Stimulated activated CD4-positive, alpha-beta T cell treated with anti-CD3 and anti-CD28 coated beads, Interleukin-1b, Interleukin-23, amount 100 ng/mL, for 4 hours (primary cell): ENCODE results near the gene DAPL1.
"Not testable (repeated sequence)": the region's sequence is repeated elsewhere in the genome, so short reads cannot be mapped to it uniquely, and the experiment has no call there.

Source experiments
- DNase-seq, 2 donors: peaks; one replicate each; pipeline ENCODE4 v3.0.0-alpha.2; 2020; ENCODE audit warnings: low read depth in 2 of 2

DAPL1 gene

DNA sequence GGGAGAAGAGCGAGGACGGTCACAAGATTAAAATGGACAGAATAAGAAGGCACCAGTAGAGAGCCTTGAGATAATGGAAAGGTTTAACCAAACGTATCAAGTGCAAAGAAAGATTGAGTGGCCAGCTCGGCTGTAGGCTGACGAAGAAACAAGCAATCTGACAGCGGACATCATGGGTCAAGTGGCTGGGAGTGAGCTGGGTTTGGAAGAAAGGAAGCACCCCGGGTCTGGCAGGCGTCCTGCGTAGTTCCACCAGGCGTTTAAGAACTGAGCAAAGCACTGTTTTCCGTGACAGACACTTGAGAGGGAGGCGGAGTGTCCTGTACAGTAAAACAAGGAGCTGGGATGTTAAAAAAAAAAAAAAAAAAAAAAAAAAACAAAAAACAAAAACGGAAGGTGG lies 27.1 kb downstream of the DAPL1 start:
- no peak for DNase-seq

DNA sequence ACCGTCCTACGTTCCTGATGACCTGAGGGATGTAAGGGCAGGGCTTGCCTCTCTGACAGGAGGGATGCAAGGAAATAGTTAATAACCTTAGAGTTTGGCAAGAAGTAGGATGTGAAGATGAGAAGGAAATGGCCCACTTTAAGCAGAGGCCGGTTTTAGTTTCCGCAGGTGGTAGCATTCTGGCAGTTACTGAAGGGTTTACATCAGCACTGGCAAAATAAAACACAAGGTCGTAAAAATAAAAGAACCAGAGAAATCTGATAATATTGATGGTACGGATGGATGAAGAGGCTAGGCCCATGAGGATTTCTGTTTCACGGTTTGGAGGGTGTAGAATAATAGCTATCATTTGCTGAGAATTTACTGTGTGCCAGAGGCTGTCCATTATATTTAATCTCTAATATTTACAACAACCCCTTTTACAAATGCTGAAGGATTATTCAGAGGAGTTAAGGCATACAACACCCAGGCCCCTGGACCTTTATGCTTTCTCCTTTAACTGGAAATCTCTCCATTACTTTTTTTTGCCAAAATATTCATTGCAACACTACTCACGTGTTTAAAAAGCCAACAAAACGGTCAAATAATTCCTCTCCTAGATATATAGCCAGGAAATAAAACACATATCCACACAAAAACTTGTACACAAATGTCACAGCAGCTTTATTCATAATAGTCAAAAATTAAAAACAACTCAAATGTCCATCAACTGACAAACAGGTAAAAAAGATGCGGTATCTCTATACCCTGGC lies 28.5 kb downstream of the DAPL1 start:
- no peak for DNase-seq

DNA sequence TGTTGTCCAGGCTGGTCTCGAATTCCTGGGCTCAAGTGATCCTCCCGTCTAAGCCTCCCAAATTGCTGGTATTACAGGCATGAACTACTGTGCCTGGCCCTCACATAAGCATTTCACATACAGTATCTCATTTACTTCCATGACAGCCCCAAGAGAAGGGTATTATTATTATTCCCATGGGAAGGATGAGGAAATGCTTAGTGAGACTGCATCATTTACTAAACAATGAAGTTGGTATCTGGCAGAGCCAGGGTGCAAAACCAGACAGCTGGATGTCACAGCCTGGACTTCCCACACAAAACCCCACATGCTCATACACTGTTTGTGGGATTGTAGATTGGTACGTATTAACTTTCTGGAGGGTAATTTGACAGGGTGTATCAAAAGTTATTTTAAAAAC lies 29.9 kb downstream of the DAPL1 start:
- DNase-seq, result no peak

DNA sequence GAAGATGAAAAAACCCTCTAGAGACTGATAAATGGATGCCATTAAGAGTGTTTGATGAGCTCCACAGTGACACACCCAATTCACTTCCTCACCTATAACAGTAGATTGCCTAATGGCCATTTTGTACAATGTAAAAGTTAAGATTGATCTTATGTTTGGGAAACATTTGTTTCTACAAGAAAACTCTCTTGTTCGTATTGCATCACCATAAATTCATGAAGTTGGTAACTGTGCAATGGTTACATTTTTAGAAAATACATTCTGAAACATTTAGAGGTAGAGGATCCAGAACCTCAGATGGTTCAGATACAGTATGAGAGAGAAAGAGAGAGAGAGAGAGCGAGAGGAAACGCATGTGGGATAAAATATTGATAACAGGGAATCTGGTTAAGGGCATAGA lies 31.8 kb downstream of the DAPL1 start:
- DNase-seq, result no peak

DNA sequence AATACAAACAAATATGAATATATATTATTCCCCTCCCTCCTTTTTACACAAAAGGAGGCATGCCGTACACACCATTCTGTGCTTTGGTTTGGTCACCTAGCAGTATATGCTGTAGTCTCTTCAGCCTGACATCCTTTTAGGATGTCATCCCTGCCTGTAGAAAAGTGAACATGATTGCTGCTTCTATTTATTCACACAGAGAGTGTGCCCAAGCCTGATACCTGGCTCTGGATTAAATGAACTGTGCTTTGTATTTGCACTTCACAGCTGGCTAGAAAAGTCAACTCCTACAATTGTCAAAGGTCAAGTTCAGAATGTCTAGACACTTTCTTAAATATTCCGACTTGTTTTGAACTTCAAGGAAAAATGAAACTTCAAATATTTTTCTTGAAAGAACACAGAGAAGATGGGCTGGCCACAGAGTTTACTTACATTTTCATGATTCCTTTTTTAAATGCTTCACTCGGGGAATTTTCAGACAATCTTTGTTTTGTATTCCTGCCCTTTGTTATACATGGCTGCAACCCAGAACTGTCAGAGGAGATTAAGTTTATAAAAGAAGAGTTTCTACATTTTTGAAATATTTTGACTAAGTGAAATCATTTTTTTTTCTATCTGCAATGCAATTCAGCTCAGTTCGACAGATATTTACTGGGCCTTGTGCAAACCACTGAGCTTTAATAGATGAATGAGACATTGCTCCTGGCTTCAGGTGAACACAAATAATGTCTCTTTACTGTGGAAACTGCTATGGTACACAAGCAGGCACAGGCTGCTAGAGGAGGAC lies 33.5 kb downstream of the DAPL1 start:
- DNase-seq, result no peak

DNA sequence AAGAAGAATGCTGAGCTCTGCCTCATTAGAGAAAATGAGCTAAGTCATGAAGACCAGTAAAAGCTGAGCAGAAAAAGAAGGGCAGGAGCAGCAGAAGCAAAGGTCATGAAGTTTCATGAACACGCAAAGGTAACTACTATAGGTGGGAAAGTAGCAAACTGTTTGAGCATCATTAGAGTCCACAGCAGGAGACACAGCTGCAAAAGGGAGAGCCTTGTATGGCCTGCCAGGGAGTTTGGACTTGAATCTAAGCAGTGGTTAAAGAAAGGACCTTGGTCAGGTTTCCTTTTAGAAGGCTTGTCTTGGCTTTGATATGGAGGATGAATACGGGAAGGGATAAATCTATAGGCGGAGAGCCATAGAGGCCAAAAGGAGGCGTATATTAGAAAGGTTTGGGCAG lies 34.0 kb downstream of the DAPL1 start:
- DNase-seq, result no peak

DNA sequence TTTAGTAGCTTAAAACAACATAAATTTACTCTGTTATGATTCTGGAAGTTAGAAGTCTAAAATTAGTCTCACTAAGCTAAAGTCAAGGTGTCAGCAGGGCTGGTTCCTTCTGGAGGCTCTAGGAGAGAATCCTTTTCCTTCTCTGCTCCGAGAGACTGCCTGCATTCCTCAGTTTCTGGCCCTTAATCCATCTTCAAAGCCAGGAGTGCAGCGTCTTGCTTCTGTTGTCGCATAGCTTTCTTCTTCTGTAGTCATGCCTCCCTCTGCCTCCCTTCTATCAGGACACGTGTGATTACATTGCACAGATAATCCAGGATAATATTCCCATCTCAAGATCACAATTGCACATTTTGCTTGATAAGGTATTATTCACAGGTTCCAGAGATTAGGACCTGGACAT lies 35.1 kb downstream of the DAPL1 start:
- no peak for DNase-seq

DNA sequence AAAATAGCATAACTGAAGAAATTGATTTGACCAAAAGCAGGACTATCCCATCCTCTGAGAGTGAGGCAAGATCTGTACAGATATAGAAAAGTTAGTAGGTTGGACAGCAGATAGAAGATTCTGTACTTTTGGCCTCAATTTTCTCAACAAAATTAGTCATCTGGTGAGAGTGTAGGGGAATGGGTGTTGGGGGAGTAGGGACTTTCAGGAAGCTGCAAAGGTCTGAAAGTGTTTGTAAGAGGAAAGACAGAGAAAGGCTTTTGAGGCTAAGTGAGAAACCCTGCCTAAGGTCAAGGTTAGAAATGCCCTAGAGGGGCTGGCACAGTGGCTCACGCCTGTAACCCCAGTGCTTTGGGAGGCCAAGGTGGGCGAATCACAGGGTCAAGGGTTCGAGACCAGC lies 40.3 kb downstream of the DAPL1 start:
- no peak for DNase-seq

DNA sequence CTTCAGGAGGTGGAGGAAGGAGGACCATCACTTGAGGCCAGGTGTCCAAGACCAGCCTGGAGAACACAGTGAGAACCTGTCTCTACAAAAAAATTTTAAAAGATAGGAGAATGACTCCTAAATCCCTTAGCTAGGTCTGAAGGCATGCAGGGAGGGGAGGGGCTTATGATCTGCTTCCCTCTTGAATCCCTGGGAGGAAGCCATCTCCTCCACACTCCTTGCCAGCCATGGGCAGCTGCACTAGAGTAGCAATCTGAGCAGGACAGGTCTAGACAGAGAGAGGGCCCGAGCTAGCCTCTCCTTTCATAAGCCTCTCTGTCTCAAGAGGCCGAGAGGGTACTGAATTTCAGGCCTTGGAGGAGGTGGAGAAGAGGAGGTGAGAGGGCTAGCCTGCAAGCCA lies 42.5 kb downstream of the DAPL1 start:
- no peak for DNase-seq

DNA sequence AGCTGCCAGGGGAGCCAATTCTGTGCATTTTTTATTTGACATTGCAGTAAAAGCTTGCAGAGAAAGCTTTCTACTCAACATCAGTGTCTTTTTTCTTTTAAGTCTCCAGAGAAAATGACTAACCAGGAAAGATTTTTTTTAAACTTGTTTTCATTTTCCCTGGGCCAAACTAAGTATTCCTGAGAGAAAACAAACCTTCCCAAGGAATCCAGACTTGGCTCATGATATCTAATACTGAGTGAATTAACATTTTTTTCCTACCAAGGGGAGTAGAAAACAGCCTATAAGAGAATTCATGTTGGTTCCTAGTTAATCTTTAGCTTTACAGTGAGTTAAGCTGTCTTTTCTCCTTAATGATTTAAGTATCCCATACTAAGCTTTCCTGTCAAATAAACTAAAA lies 46.7 kb downstream of the DAPL1 start:
- no peak for DNase-seq

DNA sequence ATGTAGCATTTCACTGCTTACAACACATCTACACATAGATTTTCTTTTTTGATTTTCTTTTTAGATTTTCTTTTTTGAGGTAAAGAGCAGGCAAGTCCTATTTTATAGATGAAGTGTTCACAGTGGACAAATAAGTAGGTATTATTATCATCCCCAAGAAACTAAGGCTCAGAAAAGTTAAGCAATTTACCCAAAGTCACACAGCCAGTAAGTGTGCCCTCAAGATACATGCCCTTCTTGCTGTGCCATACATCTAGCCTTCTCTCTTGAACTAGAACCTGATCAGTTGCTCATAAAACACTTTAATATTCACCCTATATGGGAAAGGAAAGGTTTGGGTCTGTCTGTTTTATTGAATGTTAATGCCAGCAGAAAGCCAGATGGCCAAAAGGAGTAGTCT lies 50.3 kb downstream of the DAPL1 start:
- no peak for DNase-seq

DNA sequence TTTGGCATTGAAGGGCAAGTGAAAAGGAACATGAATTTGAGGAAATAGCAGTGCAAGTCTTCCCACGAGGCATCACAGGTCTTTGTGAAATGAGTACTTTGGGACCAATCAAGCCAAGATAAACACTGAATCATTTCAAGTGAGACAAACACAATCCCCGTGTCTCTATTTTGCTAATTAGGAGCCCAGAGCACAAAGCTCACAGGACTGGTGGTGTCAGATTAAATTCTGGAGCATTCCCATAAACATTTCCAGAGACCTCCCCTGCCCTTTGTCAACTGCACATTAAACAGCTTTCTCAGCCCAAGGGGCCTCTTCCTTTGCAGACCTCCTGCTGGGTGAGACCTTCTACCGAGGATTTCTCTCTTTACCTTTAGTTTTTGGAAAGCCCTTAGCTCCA lies 50.7 kb downstream of the DAPL1 start:
- DNase-seq, result no peak

DNA sequence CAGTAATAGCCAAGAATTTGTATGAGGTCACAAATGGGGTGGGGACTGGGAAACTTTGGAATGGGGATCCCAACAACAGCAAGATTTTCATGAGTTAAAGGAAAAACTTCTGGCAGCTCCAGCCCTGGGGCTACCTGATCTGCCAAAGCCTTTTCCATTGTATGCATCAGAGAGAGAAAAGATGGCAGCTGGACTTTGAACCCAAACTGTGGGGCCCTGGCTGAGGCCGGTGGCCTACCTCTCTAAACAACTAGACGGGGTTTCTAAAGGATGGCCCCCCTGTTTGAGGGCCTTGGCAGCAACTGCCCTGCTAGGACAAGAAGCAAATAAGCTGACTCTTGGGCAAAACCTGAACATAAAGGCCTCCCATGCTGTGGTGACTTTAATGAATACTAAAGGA lies 52.4 kb downstream of the DAPL1 start:
- not testable (repeated sequence) for DNase-seq

DNA sequence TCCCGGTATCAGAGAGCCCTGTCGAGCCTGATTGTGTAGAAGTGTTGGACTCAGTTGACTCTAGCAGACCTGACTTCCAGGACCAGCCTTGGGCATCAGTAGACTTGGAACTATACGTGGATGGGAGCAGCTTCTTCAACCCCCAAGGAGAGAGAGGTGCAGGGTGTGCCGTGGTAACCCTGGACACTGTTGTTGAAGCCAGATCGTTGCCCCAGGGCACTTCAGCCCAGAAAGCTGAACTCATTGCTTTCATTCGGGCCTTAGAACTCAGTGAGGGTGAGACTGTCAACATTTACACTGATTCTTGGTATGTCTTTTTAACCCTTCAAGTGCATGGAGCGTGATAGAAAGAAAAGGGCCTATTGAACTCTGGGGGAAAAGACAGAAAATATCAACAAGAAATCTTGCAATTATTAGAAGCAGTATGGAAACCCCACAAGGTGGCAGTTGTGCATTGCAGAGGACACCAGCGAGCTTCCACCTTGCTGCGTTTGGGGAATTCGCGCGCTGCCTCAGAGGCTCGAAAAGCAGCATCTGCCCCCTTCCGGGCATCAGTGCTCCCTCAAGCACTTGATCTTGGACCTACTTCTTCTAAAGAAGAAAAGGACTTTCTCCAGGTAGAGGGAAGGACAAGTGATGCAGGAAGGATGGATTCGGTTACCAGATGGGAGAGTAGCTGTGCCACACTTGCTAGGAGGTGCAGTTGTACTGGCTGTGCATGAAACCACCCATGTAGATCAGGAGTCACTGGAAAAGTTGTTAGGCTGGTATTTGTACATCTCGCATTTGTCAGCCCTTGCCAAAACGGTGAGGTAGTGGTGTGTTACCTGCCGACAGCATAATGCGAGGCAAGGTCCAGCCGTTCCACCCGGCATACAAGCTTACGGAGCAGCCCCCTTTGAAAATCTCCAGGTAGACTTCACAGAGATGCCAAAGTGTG lies 53.2 kb downstream of the DAPL1 start:
- DNase-seq, result not testable (repeated sequence)

DNA sequence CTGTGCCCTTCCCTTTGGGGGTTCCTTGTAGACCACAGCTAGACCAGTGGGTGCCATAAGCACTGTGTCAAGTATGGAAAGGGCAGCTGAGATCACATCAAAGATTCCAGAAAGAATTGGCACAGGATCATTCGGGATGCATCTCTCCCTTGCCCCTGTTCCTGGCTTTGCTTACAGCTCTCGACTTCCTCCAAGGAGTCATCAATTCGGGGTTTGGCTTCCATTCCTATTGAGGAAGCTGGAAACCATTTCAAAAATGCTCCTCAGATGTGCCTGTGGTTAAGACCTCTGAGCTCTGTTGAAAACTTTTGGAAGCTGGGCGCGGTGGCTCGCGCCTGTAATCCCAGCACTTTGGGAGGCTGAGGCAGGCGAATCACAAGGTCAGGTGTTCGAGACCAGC lies 65.1 kb downstream of the DAPL1 start:
- DNase-seq, result not testable (repeated sequence)

DNA sequence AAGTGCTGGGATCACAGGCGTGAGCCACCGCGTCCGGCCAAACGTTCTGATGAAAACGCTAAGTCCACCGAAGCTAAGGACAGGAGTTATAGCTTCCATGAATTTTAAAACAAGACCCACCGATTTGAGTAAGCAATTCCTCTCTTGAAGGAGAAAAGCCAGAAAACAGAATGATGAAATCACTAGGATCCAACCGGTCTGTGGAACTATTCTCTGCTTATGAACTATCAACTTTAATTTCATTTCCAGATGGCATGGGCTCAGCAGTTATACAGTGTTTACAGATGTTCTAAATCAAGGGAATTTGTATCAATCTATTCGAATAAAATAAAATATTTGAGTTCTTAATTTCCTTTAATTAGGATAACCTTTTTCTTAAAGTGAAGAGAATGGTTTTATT lies 66.5 kb downstream of the DAPL1 start:
- not testable (repeated sequence) for DNase-seq

DNA sequence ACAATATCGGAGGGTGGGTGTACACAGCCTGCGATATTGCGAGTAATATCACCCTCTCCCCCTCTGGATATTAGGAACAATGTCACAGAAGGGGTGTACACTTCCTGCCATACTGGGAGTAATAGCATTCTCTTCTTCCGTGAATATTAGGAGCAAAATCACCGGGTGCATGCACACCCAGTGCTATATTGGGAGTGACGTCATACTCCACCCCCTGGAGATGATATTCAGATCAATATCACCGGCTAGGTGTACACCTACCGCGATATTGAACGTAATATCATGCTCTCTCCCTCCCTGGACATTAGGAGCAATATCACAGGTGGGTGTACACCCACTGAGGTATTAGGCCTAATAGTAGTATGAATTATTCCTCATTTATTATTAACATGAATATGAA lies 70.4 kb downstream of the DAPL1 start:
- not testable (repeated sequence) for DNase-seq
